IMR-90 (cell line): ENCODE measurements around the gene PHKA1. TPM values are rescaled to one million over a fixed set of nuclear protein-coding genes. Genes with fewer than 3 reads are reported as not detected.

Experiments
- ATAC-seq: fragments of 200-7000 bp; cut with Tn5 transposase; 2 replicates; pipeline ENCODE4 v1.9.1; 2020; ENCODE audit warnings: low read depth, mild to moderate bottlenecking, moderate library complexity
- BruUV-seq: library from RNA; stranded (reverse); fragments of 400-500 nt; replicated peaks from 2 replicates; lab custom pipeline; 2021; lab: Mats Ljungman, UMichigan
- CTCF ChIA-PET: fragments of 300-600 bp; formaldehyde crosslinking; extraction: SDS; loops from one replicate; lab custom pipeline; 2021; ENCODE audit warnings: antibody characterized with exemption; lab: Yijun Ruan, JAX
- POLR2A ChIA-PET: fragments of 300-600 bp; sonication (Branson Sonifier 250); formaldehyde crosslinking; loops from one replicate; lab custom pipeline; 2022; ENCODE audit warnings: antibody characterized with exemption; ENCODE audit not compliant: unreplicated experiment; lab: Charles Lee
- DNase-seq: peaks from one replicate; pipeline ENCODE4 v3.0.0; 2013
- H2AFZ ChIP-seq: replicated peaks from 2 replicates; pipeline ENCODE3; 2013; ENCODE audit warnings: low read length, mild to moderate bottlenecking; ENCODE audit not compliant: poor library complexity
- H2AK5ac ChIP-seq: 2 replicates; pipeline ENCODE4 v1.6.1; 2013; ENCODE audit warnings: low read depth, low read length, inconsistent platforms
- H2AK9ac ChIP-seq: replicated peaks from 2 replicates; pipeline ENCODE3; 2013; ENCODE audit warnings: mild to moderate bottlenecking, low read depth, low read length, moderate library complexity; ENCODE audit not compliant: poor library complexity
- H2BK120ac ChIP-seq: 2 replicates; pipeline ENCODE4 v1.6.1; 2013; ENCODE audit warnings: low read depth, low read length, inconsistent platforms
- H2BK15ac ChIP-seq: 3 replicates; pipeline ENCODE4 v1.6.1; 2013; ENCODE audit warnings: low read depth, low read length, inconsistent platforms
- H2BK20ac ChIP-seq: 2 replicates; pipeline ENCODE4 v1.6.1; 2013; ENCODE audit warnings: low read depth, mild to moderate bottlenecking, inconsistent platforms, low read length, moderate library complexity
- H2BK5ac ChIP-seq: 2 replicates; pipeline ENCODE4 v1.6.1; 2013; ENCODE audit warnings: mild to moderate bottlenecking, low read depth, low read length, inconsistent platforms; ENCODE audit not compliant: poor library complexity, severe bottlenecking
- H3K14ac ChIP-seq: replicated peaks from 2 replicates; pipeline ENCODE4 v1.6.1; 2013; ENCODE audit warnings: low read depth, low read length, inconsistent platforms
- H3K18ac ChIP-seq: 2 replicates; pipeline ENCODE4 v1.6.1; 2013; ENCODE audit warnings: low read depth, low read length, control low read depth
- H3K23ac ChIP-seq: 2 replicates; pipeline ENCODE4 v1.6.1; 2013; ENCODE audit warnings: low read depth, low read length, inconsistent platforms
- H3K27ac ChIP-seq: 2 replicates; pipeline ENCODE4 v1.5.1; 2013; ENCODE audit warnings: mild to moderate bottlenecking, control low read depth, low read length; ENCODE audit not compliant: insufficient read depth
- H3K27me3 ChIP-seq: 2 replicates; pipeline ENCODE4 v1.6.1; 2013; ENCODE audit warnings: low read length; ENCODE audit not compliant: control insufficient read depth, insufficient read depth
- H3K36me3 ChIP-seq: 2 replicates; pipeline ENCODE4 v1.6.1; 2013; ENCODE audit warnings: low read length, mixed read lengths; ENCODE audit not compliant: control insufficient read depth, insufficient read depth
- H3K4ac ChIP-seq: 2 replicates; pipeline ENCODE4 v1.6.1; 2013; ENCODE audit warnings: low read depth, low read length, inconsistent platforms
- H3K4me1 ChIP-seq: 2 replicates; pipeline ENCODE4 v1.6.1; 2013; ENCODE audit warnings: low read length, mixed read lengths; ENCODE audit not compliant: control insufficient read depth, insufficient read depth
- H3K4me2 ChIP-seq: 2 replicates; pipeline ENCODE4 v1.6.1; 2013; ENCODE audit warnings: low read depth, mild to moderate bottlenecking, control low read depth, low read length, moderate library complexity
- H3K4me3 ChIP-seq: 2 replicates; pipeline ENCODE4 v1.5.1; 2013; ENCODE audit warnings: low read depth, mild to moderate bottlenecking, control low read depth, low read length, moderate library complexity; ENCODE audit not compliant: insufficient read depth
- H3K56ac ChIP-seq: 2 replicates; pipeline ENCODE4 v1.6.1; 2013; ENCODE audit warnings: low read length, inconsistent platforms; ENCODE audit not compliant: insufficient read depth; ENCODE audit errors: extremely low read depth
- H3K79me1 ChIP-seq, 2 experiments: 2 replicates each; pipeline ENCODE4 v1.6.1; 2013; ENCODE audit warnings: low read length in 2 of 2, inconsistent platforms in 1 of 2, low read depth in 1 of 2
- H3K9ac ChIP-seq: 2 replicates; pipeline ENCODE4 v1.6.1; 2013; ENCODE audit warnings: low read depth, low read length, control low read depth
- H3K9me1 ChIP-seq: 2 replicates; pipeline ENCODE4 v1.6.1; 2013; ENCODE audit warnings: low read length, inconsistent platforms; ENCODE audit not compliant: insufficient read depth
- H3K9me3 ChIP-seq: 2 replicates; pipeline ENCODE4 v1.6.1; 2013; ENCODE audit warnings: low read length; ENCODE audit not compliant: control insufficient read depth, insufficient read depth
- H4K20me1 ChIP-seq: 2 replicates; pipeline ENCODE4 v1.6.1; 2013; ENCODE audit warnings: low read length, inconsistent platforms; ENCODE audit not compliant: insufficient read depth
- H4K5ac ChIP-seq: 2 replicates; pipeline ENCODE4 v1.6.1; 2013; ENCODE audit warnings: mild to moderate bottlenecking, low read depth, low read length, control low read depth
- H4K8ac ChIP-seq, 2 experiments: 2 replicates each; pipeline ENCODE4 v1.6.1; 2013; ENCODE audit warnings: low read depth in 2 of 2, low read length in 2 of 2, control low read depth in 1 of 2, inconsistent platforms in 1 of 2
- H4K91ac ChIP-seq: 2 replicates; pipeline ENCODE4 v1.6.1; 2013; ENCODE audit warnings: low read depth, low read length, inconsistent platforms; ENCODE audit not compliant: insufficient read depth
- CEBPB ChIP-seq: IDR thresholded peaks from 2 replicates; pipeline ENCODE4 v1.6.1; 2012; ENCODE audit warnings: low read depth, low read length, improper control_type of control experiment
- ELK1 ChIP-seq: fragments of 150-350 bp; IDR thresholded peaks from 2 replicates; pipeline ENCODE4 v1.6.1; 2016; ENCODE audit warnings: low read depth, mild to moderate bottlenecking, low read length, moderate library complexity, borderline replicate concordance
- MAFK ChIP-seq: IDR thresholded peaks from 2 replicates; pipeline ENCODE4 v1.6.1; 2012; ENCODE audit warnings: low read depth, low read length, improper control_type of control experiment
- RAD21 ChIP-seq: IDR thresholded peaks from 2 replicates; pipeline ENCODE4 v1.6.1; 2012; ENCODE audit warnings: low read length, improper control_type of control experiment
- RFX5 ChIP-seq: IDR thresholded peaks from 2 replicates; pipeline ENCODE4 v1.8.0; 2012; ENCODE audit warnings: low read depth, mild to moderate bottlenecking, low read length, moderate library complexity
- WGBS, 2 experiments: methylation state at CpG; one replicate each; pipeline versions ENCODE4 v1.1.5 to v1.1.7; 2013; ENCODE audit warnings: missing lambda C conversion rate in 2 of 2; ENCODE audit not compliant: insufficient read length in 1 of 2; ENCODE audit errors: extremely low coverage in 2 of 2; 5-methylcytosine and 5-hydroxymethylcytosine counted together
- dilution Hi-C: fragments of 300-500 bp; cut with HindIII; formaldehyde crosslinking; loops from one replicate; pipeline ENCODE4 v1.14.3; 2018; ENCODE audit warnings: low sequenced_read_pairs; ENCODE audit not compliant: unreplicated experiment
- in situ Hi-C: fragments of 300-500 bp; cut with MboI; formaldehyde crosslinking; loops from 3 replicates; pipeline ENCODE4 v1.14.3; 2019; ENCODE audit warnings: low sequenced_read_pairs, inconsistent platforms, mixed read lengths
- intact Hi-C: fragments of 100-400 bp; cut with micrococcal nuclease; formaldehyde crosslinking; loops from 2 replicates; pipeline ENCODE4 v1.10.0; 2022
- polyA plus RNA-seq, 3 experiments: library from polyadenylated mRNA; depleted of rRNA; stranded (reverse); fragments of >200 nt; gene quantifications; 2 replicates each; pipeline ENCODE4 v1.2.3, GENCODE V29; 2012; ENCODE audit warnings: low replicate concordance in 1 of 3
- total RNA-seq: library from RNA; depleted of rRNA; stranded (reverse); fragments of >200 nt; gene quantifications from 2 replicates; pipeline ENCODE4 v1.2.3, GENCODE V29; 2012

PHKA1 gene
- total and polyA plus RNA-seq, 2 of the 4 experiments (the other 2 are of a cell fraction), result 2.7 to 4.5 TPM

- H2AK5ac ChIP-seq, result no peak overlapping the region
- H2AK9ac ChIP-seq, result no peak overlapping the region
- in situ Hi-C loops, result no loop called here
- no peak overlapping the region for H2BK15ac ChIP-seq
- no peaks in the 10 kb centered on the region for H3K9me1 ChIP-seq
- TF ChIP-seq RFX5, result no peak
- no peak for TF ChIP-seq CEBPB
- no peak for TF ChIP-seq ELK1
- TF ChIP-seq MAFK, result no peak
- no peak for TF ChIP-seq RAD21
- no peak overlapping the region for H2BK5ac ChIP-seq
- dilution Hi-C loops, result no loop called here
- H3K18ac ChIP-seq, result no peak overlapping the region
- no peaks in the 10 kb centered on the region for H3K27me3 ChIP-seq
- no peak overlapping the region for H2AFZ ChIP-seq
- no peaks in the 10 kb centered on the region for H3K79me1 ChIP-seq
- no peaks in the 10 kb centered on the region for H3K36me3 ChIP-seq
- no peak for ATAC-seq
- no peak overlapping the region for H3K27ac ChIP-seq
- no peak overlapping the region for H4K8ac ChIP-seq
- H2BK120ac ChIP-seq, result no peak overlapping the region
- WGBS, 2 experiments, result no CpG with 5 or more reads among the region's 1 CpG
- H3K9me3 ChIP-seq, result no peaks in the 10 kb centered on the region
- intact Hi-C loops, result no loop called here
- no peaks in the 10 kb centered on the region for H4K20me1 ChIP-seq
- no peak for DNase-seq
- H3K4ac ChIP-seq, result no peak overlapping the region
- no peak overlapping the region for H3K4me3 ChIP-seq
- H2BK20ac ChIP-seq, result no peak overlapping the region
- H3K56ac ChIP-seq, result no peak overlapping the region
- BruUV-seq, result no TSS peak
- H3K4me1 ChIP-seq, result no peaks in the 10 kb centered on the region
- H3K9ac ChIP-seq, result no peak overlapping the region
- H3K23ac ChIP-seq, result no peak overlapping the region
- no peak overlapping the region for H3K4me2 ChIP-seq
- H3K14ac ChIP-seq, result no peak overlapping the region
- no peak overlapping the region for H4K5ac ChIP-seq
- H4K91ac ChIP-seq, result no peak overlapping the region
- ChIA-PET CTCF (no interaction called here), POLR2A (no interaction called here)
Measured at GRCh38 chrX:72705814-72706213, 8.3 kb downstream of the PHKA1 start.
